Liver (tissue), 9 donors: ENCODE data around the gene TMBIM1. TPM values are rescaled to one million over a fixed set of nuclear protein-coding genes. Genes with fewer than 3 reads are reported as not detected.

Experiments
- DNase-seq: peaks from one replicate; pipeline ENCODE4 v3.0.0-alpha.2; 2017; ENCODE audit warnings: low spot score
- H3K27ac ChIP-seq, 2 donors: one replicate each; pipeline ENCODE4 v1.7.0; 2013; ENCODE audit warnings: inconsistent platforms in 2 of 2, low read length in 2 of 2, control low read depth in 1 of 2, low read depth in 1 of 2, mild to moderate bottlenecking in 1 of 2
- H3K27me3 ChIP-seq, 4 donors: one replicate each; pipeline versions ENCODE4 v1.6.1 to v1.7.0; 2013; ENCODE audit warnings: low read length in 3 of 4, inconsistent platforms in 1 of 4, mild to moderate bottlenecking in 1 of 4, moderate library complexity in 1 of 4; ENCODE audit not compliant: control insufficient read depth in 4 of 4, insufficient read depth in 4 of 4
- H3K36me3 ChIP-seq, 4 donors: one replicate each; pipeline versions ENCODE4 v1.6.1 to v1.7.0; 2013; ENCODE audit warnings: low read length in 3 of 4, mild to moderate bottlenecking in 3 of 4, low read depth in 1 of 4, moderate library complexity in 1 of 4; ENCODE audit not compliant: control insufficient read depth in 4 of 4, insufficient read depth in 3 of 4
- H3K4me1 ChIP-seq, 4 donors: one replicate each; pipeline versions ENCODE4 v1.6.1 to v1.7.0; 2013; ENCODE audit warnings: low read length in 3 of 4, mild to moderate bottlenecking in 3 of 4, moderate library complexity in 1 of 4; ENCODE audit not compliant: control insufficient read depth in 4 of 4, insufficient read depth in 4 of 4
- H3K4me3 ChIP-seq, 3 donors: one replicate each; pipeline versions ENCODE4 v1.6.1 to v1.7.0; 2013; ENCODE audit warnings: low read length in 3 of 3, control low read depth in 1 of 3, low read depth in 1 of 3, mild to moderate bottlenecking in 1 of 3
- H3K9ac ChIP-seq, 2 donors: one replicate each; pipeline ENCODE4 v1.7.0; 2013; ENCODE audit warnings: low read length in 2 of 2, mild to moderate bottlenecking in 2 of 2, moderate library complexity in 2 of 2, control low read depth in 1 of 2, low read depth in 1 of 2
- H3K9me3 ChIP-seq, 4 donors: one replicate each; pipeline versions ENCODE4 v1.6.1 to v1.7.0; 2013; ENCODE audit warnings: low read length in 3 of 4; ENCODE audit not compliant: control insufficient read depth in 4 of 4
- CTCF ChIP-seq: fragments of 150-350 bp; IDR thresholded peaks from 2 replicates; pipeline ENCODE4 v1.5.1; 2017; ENCODE audit warnings: improper control_type of control experiment, low read depth, low read length; ENCODE audit not compliant: missing input control
- EGR1 ChIP-seq, 2 donors: IDR thresholded peaks; 2 replicates each; pipeline ENCODE4 v1.6.1; 2016 to 2018; ENCODE audit warnings: antibody characterized with exemption in 2 of 2, low read depth in 2 of 2
- FOXA1 ChIP-seq: IDR thresholded peaks from 2 replicates; pipeline ENCODE4 v1.6.1; 2016; ENCODE audit warnings: antibody characterized with exemption
- FOXA2 ChIP-seq: IDR thresholded peaks from 2 replicates; pipeline ENCODE4 v1.6.1; 2016; ENCODE audit warnings: antibody characterized with exemption
- GABPA ChIP-seq, 2 donors: IDR thresholded peaks in 1 of 2; conservative IDR thresholded peaks in 1 of 2; 2 replicates each; pipeline ENCODE4 v1.6.1; 2016; ENCODE audit warnings: antibody characterized with exemption in 2 of 2, mild to moderate bottlenecking in 1 of 2, moderate library complexity in 1 of 2
- JUND ChIP-seq, 2 donors: IDR thresholded peaks; 2 replicates each; pipeline ENCODE4 v1.6.1; 2016; ENCODE audit warnings: antibody characterized with exemption in 2 of 2
- NR2F2 ChIP-seq: IDR thresholded peaks from 2 replicates; pipeline ENCODE4 v1.6.1; 2016; ENCODE audit warnings: antibody characterized with exemption
- RAD21 ChIP-seq, 2 donors: IDR thresholded peaks; 2 replicates each; pipeline ENCODE4 v1.6.1; 2016; ENCODE audit warnings: antibody characterized with exemption in 2 of 2, mild to moderate bottlenecking in 2 of 2
- SP1 ChIP-seq: IDR thresholded peaks from 2 replicates; pipeline ENCODE4 v1.6.1; 2018; ENCODE audit warnings: antibody characterized with exemption, mild to moderate bottlenecking
- TAF1 ChIP-seq: conservative IDR thresholded peaks from 2 replicates; pipeline ENCODE4 v1.6.1; 2016; ENCODE audit warnings: antibody characterized with exemption, mild to moderate bottlenecking
- YY1 ChIP-seq: IDR thresholded peaks from 2 replicates; pipeline ENCODE4 v1.6.1; 2016; ENCODE audit warnings: antibody characterized with exemption, mild to moderate bottlenecking
- ZBTB33 ChIP-seq: IDR thresholded peaks from 2 replicates; pipeline ENCODE4 v1.6.1; 2016; ENCODE audit warnings: antibody characterized with exemption
- WGBS: extraction: QIAGEN DNeasy Blood & Tissue Kit; methylation state at CpG from one replicate; pipeline ENCODE4 v1.1.7; 2013; 5-methylcytosine and 5-hydroxymethylcytosine counted together
- polyA plus RNA-seq, 2 donors: library from polyadenylated mRNA; stranded (reverse) in 1 of 2; unstranded in 1 of 2; fragments of 200-250 nt in 1 of 2; fragments of >200 nt in 1 of 2; fragmentation: Nextera tagmentation in 1 of 2; extraction: Ambion mirVana in 1 of 2; gene quantifications; one replicate each; pipeline versions ENCODE4 v1.2.1 to v1.2.3, GENCODE V29; 2013 to 2015
- total RNA-seq, 2 donors: library from RNA; depleted of rRNA; stranded (reverse); fragments of >200 nt; gene quantifications; one replicate each; pipeline ENCODE4 v1.2.3, GENCODE V29; 2014
- TF ChIP-seq, protein P1 (sequence below): IDR thresholded peaks from 2 replicates; pipeline ENCODE4 v1.6.1; 2016; ENCODE audit warnings: antibody characterized with exemption, mild to moderate bottlenecking
- donor health status: healthy.
- donor health status: healthy.
- donor health status: healthy.
- donor health status: healthy.
- donor health status: healthy.

TMBIM1 gene
- total and polyA plus RNA-seq, 4 donors = 61.8 to 133 (median 114) TPM

GRCh38 chr2:218328294-218328693 lies 36.0 kb upstream of the TMBIM1 start:
- WGBS = 97% methylated on average over 2 of the region's 2 CpGs
- TF ChIP-seq FOXA1 (no peak), RAD21 (IDR thresholded peaks at IDR 0.05) (no peak), YY1 (no peak), TAF1 (no peak), ZBTB33 (no peak), EGR1 (IDR thresholded peaks at IDR 0.05; ENCODE audit: low read depth in 2 of 2) (no peak), JUND (IDR thresholded peaks at IDR 0.05) (no peak), CTCF (no peak), NR2F2 (no peak)
- TF ChIP-seq, protein P1, sequence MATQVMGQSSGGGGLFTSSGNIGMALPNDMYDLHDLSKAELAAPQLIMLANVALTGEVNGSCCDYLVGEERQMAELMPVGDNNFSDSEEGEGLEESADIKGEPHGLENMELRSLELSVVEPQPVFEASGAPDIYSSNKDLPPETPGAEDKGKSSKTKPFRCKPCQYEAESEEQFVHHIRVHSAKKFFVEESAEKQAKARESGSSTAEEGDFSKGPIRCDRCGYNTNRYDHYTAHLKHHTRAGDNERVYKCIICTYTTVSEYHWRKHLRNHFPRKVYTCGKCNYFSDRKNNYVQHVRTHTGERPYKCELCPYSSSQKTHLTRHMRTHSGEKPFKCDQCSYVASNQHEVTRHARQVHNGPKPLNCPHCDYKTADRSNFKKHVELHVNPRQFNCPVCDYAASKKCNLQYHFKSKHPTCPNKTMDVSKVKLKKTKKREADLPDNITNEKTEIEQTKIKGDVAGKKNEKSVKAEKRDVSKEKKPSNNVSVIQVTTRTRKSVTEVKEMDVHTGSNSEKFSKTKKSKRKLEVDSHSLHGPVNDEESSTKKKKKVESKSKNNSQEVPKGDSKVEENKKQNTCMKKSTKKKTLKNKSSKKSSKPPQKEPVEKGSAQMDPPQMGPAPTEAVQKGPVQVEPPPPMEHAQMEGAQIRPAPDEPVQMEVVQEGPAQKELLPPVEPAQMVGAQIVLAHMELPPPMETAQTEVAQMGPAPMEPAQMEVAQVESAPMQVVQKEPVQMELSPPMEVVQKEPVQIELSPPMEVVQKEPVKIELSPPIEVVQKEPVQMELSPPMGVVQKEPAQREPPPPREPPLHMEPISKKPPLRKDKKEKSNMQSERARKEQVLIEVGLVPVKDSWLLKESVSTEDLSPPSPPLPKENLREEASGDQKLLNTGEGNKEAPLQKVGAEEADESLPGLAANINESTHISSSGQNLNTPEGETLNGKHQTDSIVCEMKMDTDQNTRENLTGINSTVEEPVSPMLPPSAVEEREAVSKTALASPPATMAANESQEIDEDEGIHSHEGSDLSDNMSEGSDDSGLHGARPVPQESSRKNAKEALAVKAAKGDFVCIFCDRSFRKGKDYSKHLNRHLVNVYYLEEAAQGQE = no peak
- Histone ChIP-seq H3K4me3 (no peak overlapping the region), H3K9ac (no peak overlapping the region), H3K27me3 (no peaks in the 10 kb centered on the region), H3K27ac (no peak overlapping the region), H3K4me1 (peaks cover 10 to 32% (median 24%) of the 10 kb centered on the region in 4 donors), H3K9me3 (no peaks in the 10 kb centered on the region), H3K36me3 (peaks cover 0 to 2% (median under 1%) of the 10 kb centered on the region in 4 donors)
- DNase-seq = no peak

GRCh38 chr2:218327451-218328210 lies 35.3 kb upstream of the TMBIM1 start:
- H3K4me1 ChIP-seq = peaks cover 10 to 32% (median 25%) of the 10 kb centered on the region in 4 donors
- TF ChIP-seq JUND (IDR thresholded peaks at IDR 0.05) (no peak), ZBTB33 (no peak), GABPA (IDR thresholded peaks at IDR 0.05 in 1 of 2, conservative IDR thresholded peaks at IDR 0.05 in 1 of 2) (no peak), SP1 (no peak), FOXA2 (no peak)
- DNase-seq = no peak
- 66% methylated on average over 11 of the region's 11 CpGs for WGBS
- H3K9me3 ChIP-seq = no peaks in the 10 kb centered on the region
- H3K27me3 ChIP-seq = no peaks in the 10 kb centered on the region
- peaks cover 0 to 2% (median under 1%) of the 10 kb centered on the region in 4 donors for H3K36me3 ChIP-seq
- H3K9ac ChIP-seq = no peak overlapping the region
- no peak overlapping the region for H3K27ac ChIP-seq
- no peak overlapping the region for H3K4me3 ChIP-seq
